GM19351 (cell line): ENCODE data around the gene MED29.

Source experiments
- ATAC-seq: cut with Tn5 transposase; IDR thresholded peaks from one replicate; pipeline ENCODE4 v1.9.1; 2021; ENCODE audit warnings: mild to moderate bottlenecking, moderate library complexity; ENCODE audit not compliant: unreplicated experiment

The MED29 gene, protein sequence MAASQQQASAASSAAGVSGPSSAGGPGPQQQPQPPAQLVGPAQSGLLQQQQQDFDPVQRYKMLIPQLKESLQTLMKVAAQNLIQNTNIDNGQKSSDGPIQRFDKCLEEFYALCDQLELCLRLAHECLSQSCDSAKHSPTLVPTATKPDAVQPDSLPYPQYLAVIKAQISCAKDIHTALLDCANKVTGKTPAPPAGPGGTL

DNA sequence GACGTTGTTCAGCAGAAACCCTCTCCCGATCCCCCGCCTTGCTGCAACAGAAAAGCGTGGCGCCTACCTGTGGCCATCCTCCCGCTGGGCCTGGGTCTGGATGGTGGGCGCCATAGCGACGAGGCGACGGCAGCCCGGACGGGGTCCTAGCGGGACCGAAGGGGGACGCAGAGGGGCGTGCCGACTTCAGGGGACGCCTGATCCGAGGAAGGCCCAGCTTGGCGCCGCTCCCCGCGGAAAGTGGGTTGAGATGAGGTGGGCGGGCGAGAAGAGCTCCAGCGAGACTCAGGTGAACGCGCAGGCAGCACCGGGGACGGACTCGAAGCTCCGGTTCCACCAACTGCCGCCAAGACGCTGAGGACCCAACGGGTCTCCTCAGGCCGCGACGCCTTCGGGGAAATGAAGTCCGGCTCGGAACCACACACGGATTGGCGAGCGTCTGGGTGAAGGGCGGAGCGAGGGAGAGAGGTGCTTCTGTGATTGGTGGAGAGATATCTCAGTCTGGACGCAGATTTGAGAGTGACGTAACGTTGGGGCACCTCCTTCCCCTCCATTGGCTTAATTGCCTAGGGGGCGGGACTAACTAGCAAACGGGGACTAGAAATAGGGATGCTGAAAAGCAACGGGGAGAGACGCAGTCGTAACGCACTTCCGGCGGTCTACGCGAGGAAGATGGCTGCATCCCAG is at the start of gene MED29, which contains the start of gene PAF1:
TSS of gene MED29 (plus strand) at position 628 of the 687 bp plus-strand sequence. CDS start at position 673, 45 bp downstream.
TSS of gene PAF1 (minus strand) at position 356 of the 687 bp plus-strand sequence. CDS start at position 114, 242 bp downstream.
- ATAC-seq: peak; percentile 91

DNA sequence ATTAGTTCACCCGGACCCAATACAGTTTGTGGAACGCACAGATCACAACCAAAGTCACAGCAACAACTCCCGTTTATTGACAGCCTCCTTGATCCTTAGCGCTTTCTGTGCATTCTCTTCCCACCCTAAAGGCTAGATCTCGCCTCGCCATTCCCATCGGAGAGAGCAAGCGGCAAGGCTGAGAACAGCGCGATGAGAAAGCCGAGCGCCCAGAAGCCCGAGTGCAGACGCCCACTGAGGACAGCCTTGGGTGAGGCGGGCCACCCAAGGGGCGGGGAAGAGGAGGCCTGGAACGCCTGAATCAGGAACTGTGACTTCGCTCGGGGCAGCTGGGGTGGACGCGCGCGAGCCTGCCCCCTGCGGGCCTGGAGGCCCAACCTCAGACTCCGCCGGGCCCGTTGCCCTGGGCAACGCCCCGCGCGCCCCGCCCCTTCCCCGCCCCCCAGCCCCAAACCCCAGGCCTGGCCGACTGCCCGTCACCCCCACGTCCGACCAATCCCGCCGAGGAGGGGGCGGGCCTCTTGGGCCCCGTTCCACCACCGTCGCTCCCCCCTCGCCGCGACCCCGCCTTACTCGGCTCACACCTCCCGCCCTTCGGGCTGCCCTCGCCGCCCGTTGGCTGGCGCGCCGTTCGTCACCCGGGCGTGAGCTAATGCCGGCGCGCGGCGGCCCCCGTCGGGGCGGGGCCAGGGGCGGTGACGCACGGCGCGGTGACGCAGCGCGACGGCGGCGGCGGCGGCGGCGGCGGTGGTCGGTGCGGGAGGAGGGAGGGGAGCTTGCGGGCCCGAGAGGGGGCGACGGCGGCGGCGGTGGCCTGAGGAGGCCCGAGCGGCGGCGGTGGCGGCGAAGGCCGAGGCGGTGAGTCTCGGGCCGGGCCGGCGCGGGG is 49.2 kb upstream of the MED29 start, which contains the start of gene SAMD4B:
TSS of gene SAMD4B (plus strand) at position 703 of the 886 bp plus-strand sequence. CDS start 14,473 bp downstream, outside the sequence.
- ATAC-seq: peak; percentile 83

DNA sequence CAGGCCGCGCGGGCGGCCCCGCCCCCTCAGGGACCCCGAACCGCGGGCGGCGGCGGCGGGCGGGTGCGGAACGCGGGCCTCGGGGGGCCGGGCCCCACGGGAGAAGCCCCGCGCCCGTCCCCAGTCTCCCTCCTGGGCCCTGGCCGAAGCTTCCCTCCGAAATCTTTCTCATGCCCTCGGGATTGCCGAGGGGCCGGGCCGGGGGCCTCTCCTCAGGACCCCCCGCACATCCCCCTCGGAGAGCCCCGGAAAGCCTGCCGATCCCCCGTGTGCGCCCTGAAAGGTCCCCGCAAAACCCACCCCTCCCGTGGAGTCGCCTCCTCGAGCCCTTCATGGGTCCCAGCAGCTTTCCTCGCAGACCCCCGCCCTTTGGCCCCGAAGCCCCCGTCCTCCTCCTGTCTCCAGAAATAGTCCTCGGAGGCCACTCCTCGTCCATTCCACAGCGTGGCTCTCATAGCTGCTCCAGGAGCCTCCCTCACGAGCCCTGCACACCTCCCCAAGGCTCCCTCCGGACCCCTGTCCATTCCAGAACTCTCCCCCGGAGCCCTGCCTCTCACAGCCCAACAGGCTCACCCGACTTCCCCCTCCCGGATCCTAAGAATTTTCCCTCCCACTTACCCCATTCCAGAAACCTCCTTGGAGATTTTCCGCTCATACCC is 48.4 kb upstream of the MED29 start:
- no peak for ATAC-seq

DNA sequence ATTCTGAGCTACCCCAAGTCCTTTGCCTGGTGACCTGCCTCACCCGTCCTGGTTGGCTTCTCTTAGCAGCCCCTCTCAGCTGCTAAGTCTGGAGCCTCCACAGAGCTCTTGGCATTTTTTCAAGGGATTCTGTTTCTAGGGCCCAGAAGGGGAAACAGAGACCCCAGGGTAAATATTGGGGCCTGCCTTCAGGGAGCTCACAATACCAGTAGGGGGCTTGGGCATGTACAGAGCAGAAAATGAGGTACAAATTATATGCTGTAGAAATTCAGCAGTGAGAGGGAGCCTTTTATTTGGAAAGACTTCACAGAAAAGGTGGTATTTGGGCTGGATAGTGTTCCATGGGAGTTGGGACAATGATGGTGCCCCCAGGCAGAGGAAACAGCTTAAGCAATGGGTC is 45.2 kb upstream of the MED29 start:
- ATAC-seq: no peak

DNA sequence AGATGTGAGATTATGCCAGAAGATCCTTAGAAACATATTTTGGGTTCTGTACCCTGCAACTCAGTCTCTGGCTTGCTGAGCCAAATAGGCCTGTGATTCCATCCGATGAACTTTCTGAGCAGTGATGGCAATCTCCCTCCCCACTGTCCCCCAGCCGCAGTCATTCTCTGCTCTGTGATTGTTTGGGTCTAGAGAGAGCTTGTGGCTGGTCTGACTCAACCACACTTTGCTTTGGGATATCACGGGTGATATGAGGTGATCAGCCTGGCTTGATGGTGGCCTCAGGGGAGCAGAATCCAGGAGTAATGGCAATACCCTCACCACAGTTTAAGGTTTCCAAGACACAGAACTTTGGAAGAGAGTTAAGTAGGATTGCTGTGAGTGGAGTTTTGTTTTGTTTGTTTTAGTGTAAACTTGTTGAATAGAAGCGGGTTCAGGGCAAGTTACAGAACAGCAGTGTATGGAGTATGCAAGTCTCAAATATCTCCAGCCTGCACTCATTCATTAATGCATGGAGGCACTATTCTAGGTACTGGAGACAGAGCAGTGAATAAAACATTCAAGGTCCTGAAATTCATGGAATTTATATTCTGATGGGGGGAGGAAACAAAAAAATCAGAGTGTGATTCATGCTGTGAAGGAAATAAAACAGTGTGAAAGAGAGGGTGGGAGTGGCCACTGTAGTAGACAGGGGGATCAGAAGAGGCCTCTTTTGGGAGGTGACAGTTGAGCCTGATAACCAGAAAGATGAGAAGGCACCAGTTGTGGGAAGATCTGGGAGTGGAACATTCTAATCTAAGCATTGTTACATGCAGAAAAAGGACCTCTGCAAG is 43.6 kb upstream of the MED29 start:
- no peak for ATAC-seq

DNA sequence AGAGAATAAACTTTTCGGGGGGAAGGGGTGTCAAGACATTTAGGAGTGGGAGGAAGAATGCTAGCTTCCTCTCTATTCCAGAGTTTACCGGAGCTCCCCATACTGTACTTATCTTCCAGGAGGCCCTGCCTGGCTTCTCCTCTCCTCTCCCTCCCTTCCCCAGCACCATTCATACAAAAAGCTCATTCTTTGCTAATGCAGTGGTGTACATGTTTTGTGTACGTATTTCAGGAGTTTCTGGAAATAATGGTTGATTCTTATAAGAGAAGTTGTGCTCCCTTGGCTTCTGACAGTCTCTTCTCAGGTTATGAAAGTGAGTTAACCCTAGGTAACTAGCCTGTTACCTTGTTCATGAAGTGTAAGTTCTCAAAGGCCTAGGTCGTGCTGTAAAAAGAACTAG is 41.9 kb upstream of the MED29 start:
- no peak for ATAC-seq

DNA sequence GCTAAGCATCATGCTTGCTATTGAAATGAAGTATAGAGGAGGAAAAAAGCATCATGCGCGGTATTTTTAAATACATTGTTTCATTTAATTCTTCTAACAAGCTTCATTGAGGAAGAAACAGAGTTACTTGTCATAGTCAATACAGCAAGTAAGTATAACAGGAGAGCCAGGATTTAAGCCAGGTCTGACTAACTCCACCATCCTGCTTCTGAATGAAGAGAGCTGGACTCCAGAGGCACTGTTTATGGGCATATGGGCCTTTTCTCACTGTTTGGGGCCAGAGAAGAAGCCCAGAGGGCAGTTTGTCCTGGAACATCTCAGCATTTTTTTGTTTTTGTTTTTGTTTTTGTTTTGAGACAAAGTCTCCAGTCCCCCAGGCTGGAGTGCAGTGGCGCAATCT is 41.0 kb upstream of the MED29 start:
- no peak for ATAC-seq

DNA sequence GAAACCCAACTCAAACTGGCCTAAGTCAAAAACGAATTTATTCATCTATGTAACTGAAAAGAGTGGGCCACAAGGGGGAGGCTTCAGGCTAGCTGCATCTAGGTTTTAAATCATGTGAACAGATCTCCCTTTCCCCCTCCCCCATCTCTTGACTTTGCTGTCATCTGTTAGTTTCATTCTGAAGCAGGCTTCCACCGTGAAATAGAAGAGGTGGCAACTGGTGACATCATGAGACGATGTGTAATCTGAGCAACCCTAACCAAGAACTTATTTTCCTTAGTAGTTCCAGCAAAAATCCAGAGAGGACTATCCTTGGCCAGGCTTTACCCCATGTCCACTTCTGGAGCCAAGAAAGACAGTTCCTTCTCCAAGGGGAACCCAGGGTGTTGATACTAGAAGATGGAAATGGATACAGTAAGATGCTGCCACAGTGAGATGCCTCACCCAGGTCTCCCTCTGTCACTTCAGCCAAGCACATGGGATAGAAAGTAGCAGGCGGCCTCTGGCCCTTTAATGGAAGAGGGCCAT is 39.6 kb upstream of the MED29 start:
- no peak for ATAC-seq

DNA sequence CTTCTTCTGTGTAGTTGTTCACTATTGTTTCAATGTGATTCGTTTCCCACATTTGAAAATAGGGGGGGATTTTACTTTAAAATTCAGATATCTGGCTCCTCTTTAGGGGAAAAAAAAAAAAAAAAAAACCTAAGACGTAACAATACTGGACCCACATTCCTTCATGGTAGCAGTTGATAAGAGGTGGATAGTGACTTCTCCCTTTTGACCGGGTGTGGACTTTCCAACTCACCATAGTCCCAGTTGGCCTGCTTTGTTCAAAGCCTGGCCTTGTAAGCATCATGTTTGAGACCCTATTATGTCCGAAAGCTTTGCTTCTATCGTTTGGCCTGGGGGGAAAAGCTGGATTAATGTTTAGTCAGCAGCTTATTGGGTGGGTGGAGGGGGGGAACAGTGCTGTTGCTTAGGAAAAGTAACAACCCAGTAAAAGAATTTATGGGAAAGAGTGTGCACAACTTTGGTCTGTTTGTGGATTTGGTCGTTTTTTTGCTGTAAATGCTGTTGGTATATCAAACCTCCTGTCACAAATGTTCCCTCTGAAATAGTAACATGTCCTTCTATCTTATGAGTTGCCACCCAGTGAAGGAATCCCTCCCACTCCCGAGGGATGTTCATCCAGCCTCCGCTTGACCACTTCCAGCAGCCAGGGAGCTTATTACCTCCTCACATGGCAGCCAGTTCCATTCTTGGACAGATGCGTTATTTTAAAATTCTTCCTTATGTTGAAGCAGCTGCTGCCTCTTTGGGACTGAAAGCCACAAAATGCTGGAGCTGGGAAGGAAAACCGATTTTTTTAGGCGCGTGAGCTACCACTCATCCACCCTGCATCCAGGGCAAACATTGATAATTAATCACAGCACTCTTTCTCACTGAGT is 38.6 kb upstream of the MED29 start:
- no peak for ATAC-seq

DNA sequence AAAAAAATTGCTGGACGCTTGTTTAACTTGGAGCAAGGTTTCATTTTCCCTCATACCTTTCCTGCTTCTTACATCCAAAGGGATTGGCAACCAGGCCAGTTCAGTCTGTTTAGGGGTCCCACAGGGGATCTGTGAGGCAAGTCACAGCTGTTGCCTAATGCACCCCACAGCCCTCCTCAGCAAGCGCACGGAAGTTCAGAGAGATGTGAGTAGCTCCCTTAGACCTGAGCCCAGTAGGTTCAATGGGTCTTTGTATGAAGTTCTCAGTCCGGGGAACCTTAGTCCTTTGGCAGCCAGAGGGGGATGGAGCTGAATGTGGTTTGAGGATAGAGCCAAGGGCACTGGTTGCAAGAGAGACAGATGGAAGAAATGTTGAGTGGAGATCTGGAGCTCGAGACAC is 35.9 kb upstream of the MED29 start:
- no peak for ATAC-seq

DNA sequence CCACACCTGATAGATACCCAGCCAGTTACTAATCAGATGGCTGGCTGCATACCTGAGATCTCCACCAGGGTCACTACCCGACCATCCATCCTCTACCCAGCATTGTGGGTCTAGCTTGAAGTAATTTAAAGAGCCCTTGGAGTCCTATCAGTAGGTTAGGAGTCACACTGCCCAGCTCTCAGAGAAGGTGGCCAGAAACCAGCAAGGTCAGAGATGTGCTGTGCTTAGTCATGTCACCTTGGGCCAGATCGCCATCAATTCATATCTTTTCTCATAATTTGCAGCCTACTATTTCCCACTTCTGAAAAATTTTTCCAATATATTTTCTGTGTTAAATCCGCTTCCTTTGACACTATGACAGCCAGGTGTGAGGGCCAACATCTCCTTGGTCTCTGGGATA is 35.1 kb upstream of the MED29 start:
- no peak for ATAC-seq

DNA sequence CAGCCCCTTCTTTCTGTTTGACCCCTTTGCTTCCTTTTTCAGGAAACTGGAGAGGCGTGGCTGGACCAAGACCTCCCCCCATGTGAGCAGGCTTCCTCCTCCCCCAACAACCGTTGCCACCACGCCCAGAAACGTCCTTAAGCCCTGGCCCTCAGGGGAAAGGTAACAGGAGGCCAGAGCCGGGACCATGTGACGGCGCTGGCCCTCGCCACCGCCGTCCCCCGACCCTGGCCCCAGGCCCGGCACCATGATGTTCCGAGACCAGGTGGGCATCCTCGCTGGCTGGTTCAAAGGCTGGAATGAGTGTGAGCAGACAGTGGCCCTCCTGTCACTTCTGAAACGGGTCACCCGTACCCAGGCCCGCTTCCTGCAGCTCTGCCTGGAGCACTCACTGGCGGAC is 34.5 kb upstream of the MED29 start:
- ATAC-seq: no peak

DNA sequence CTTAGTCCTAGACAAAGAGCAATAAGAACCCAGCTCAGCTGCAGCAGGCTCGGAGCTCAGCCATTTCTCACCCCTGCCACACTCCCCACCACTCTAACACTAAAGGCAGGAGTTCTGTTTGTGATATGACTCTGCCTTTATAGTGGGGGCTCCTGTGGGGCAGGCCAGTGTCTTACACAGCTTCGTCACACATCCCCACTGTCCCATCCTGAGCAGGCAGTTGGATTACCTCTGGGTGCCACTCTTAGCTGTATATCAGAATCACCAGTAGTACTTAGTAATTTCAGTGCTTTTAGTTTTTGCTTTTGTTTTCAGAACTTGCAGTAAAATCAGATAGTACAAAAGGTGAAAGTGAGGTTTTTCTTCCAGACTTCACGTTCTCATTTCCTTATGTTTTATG is 32.2 kb upstream of the MED29 start:
- ATAC-seq: no peak

DNA sequence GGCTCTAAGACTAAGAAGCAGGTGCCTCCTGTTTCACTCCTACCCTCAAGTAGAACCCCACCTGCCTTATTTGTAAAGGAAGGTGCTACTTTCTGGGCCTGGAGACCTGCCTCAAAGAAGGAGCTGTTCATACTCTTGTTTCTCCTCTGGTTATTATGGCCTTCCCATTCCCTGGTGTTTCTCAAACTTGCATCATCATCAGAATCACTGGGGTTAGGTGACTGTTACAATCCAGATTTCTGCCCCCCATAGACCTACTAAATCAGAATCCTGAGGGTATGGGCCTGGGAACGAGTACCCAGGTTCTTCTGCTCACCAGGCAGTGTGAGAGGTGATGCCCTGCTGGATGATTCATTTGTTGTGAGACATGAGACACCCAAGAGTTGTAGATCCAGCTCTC is 30.6 kb upstream of the MED29 start:
- no peak for ATAC-seq

DNA sequence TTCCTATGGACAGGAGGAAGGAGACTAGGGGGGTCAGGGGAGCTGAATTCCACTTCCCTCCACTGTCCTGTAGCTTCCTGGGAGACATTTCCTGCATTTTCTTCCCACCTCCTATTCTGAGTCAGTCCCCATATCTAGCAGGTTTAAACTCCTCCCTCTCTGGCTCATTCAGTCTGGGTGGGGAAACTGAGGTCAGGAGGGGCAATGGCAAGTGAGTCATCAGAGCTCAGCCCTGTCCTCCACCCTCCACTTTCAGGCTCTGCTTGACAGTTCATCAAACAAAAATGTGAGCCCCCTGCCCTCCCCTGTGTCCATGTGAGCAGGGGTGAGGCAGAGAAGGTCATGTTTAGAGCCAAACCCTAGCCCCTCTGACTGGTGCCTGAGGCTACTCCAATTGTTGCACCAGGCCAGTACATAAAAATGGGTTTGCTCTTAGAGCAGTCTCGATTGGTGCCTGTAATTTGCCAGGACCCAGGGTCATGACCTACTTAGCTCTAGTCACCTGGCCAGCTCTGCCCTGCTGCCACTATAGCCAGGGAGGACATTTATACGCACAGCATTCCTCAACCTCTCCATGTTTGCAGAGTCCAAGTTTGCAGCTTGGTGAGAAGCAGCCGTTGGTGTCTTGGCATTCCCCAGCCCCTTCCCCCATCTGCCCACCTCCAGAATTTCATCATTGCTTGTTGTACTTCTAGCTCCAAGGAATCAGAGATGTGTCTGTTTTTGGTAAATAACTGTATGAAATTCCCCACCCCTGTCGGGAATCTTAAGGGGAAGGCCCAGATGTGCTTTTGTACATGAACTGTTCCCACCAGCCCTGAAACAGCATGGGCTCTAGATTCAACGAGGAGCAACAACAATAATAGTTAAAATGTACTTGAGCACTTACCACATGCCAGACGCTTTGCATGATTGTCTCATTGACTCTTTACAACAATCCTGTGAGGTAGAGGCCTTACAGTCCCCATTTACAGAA is 28.2 kb upstream of the MED29 start:
- no peak for ATAC-seq

DNA sequence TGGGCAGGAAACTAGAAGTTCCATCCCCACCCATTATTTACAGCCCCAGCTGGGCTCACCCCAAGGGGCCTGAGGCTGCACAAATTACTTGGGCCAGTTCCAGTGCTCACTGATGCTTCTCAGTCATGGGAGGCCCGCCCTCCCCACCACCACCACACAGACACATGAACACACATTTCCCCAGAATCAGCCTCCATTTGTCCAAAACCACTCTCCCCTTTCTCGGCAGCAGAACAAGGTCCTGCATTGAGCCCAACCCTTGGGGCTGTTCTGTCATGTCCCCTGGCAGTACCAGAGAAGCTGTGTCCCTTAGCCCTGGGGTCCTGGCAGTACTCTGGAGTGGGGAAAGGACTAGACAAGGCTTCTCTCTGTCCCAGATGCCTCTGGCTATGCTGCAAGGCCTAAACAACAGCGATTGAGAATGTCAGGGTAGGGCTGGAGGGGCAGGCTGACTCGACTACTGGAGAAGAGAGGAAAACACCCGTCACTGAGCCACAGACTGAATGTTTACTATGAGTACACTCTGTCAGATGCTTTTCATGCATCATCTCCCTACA is 27.2 kb upstream of the MED29 start:
- no peak for ATAC-seq

DNA sequence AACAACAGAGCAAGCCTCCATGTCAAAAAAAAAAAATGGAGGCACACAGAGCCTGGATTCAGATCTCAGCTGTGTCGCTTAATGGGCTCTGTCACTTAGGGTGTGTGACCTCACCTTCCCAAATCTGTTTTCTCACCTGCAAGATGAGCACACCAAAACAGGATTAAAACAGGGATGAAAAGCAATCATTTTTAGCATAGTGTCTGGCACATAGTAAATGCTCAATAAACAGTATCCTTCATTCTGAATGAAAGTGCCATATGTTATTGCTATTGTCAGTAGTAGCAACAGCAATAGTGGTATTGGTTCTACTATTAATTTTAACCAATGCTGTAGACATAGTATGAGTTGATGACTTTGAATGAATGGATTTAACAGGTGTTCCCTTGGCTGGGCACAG is 25.6 kb upstream of the MED29 start:
- no peak for ATAC-seq
